ENCODE measurements around the gene ZNF599.

The ZNF599 gene

DNA sequence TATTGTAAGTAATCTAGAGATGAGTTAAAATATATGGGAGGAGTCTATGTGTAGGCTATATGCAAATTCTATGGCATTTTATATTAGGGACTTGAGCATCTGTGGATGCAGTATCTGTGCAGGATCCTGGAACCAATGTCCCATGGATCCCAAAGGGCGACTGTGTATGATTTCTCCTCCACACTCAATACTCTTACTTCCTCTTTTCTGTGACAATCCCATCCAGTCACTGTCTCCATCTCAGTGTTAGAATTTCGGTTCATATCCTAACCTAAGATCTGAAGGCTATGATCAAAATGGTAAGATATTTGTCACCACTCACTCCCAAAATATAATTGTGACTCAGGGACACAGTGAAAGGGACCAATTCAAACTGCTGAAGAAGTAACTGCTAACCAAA lies 15.1 kb upstream of the ZNF599 start:
- no peak overlapping the region for H3K27ac ChIP-seq (ENCODE audit: poor library complexity, severe bottlenecking)
- no peaks in the 10 kb centered on the region for H3K4me1 ChIP-seq (ENCODE audit: insufficient read depth, poor library complexity, severe bottlenecking)
- H3K4me3 ChIP-seq (ENCODE audit: severe bottlenecking), result no peak overlapping the region
- no peak for ATAC-seq (ENCODE audit: low read depth)
- no peaks in the 10 kb centered on the region for H3K27me3 ChIP-seq (ENCODE audit: insufficient read depth, poor library complexity, severe bottlenecking)
- no peak for DNase-seq (ENCODE audit: low spot score)
- no peak for TF ChIP-seq CTCF (IDR thresholded peaks at IDR 0.05; ENCODE audit: poor library complexity, severe bottlenecking)
- no peaks in the 10 kb centered on the region for H3K9me3 ChIP-seq (ENCODE audit: severe bottlenecking)
- H3K36me3 ChIP-seq (ENCODE audit: low read depth), result no peaks in the 10 kb centered on the region

DNA sequence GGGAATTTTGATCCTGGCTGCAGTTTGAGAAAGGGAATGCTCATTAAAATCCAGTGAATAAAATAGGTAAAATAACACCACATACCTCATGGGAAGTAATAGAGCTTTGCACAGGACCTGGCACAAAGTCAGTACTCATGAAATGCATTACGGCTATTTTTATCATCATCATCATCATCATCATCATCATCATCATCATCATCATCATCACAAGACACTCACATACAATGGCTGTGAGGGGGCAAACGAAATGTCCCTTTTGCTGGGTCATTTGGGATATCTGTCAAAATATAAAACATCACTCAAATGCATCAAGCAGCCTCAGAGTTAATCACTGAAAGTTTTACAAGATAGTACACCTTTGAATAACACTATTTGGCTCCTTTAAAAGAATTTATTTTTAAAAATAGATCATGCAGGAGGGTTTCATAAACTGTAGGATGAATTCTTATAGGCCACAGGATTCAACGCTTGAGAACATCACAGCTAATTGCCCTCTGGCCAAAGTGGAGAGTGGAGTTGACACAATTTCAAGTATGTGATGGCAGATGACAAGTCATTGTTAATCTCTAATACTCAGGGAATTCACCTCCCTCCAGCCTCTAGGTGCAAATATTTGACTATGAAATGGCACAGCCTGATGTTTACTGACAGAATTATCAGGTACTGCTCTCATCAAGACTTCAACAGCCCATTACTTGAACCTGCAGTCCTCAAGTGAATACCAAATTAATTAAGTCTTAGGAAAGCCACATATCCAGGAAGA lies 14.2 kb upstream of the ZNF599 start:
- no peaks in the 10 kb centered on the region for H3K27me3 ChIP-seq (ENCODE audit: insufficient read depth, poor library complexity, severe bottlenecking)
- no peaks in the 10 kb centered on the region for H3K36me3 ChIP-seq (ENCODE audit: low read depth)
- ATAC-seq (ENCODE audit: low read depth) (no peak), DNase-seq (ENCODE audit: low spot score) (no peak)
- H3K4me3 ChIP-seq (ENCODE audit: severe bottlenecking), result no peak overlapping the region
- TF ChIP-seq CTCF (IDR thresholded peaks at IDR 0.05; ENCODE audit: poor library complexity, severe bottlenecking), result no peak
- H3K27ac ChIP-seq (ENCODE audit: poor library complexity, severe bottlenecking), result no peak overlapping the region
- H3K9me3 ChIP-seq (ENCODE audit: severe bottlenecking), result no peaks in the 10 kb centered on the region
- H3K4me1 ChIP-seq (ENCODE audit: insufficient read depth, poor library complexity, severe bottlenecking), result no peaks in the 10 kb centered on the region

- no peak for TF ChIP-seq CTCF (IDR thresholded peaks at IDR 0.05; ENCODE audit: poor library complexity, severe bottlenecking)
- H3K36me3 ChIP-seq (ENCODE audit: low read depth), result no peaks in the 10 kb centered on the region
- no peak overlapping the region for H3K27ac ChIP-seq (ENCODE audit: poor library complexity, severe bottlenecking)
- H3K4me3 ChIP-seq (ENCODE audit: severe bottlenecking), result no peak overlapping the region
- no peak for DNase-seq (ENCODE audit: low spot score)
- no peaks in the 10 kb centered on the region for H3K27me3 ChIP-seq (ENCODE audit: insufficient read depth, poor library complexity, severe bottlenecking)
- no peaks in the 10 kb centered on the region for H3K9me3 ChIP-seq (ENCODE audit: severe bottlenecking)
- H3K4me1 ChIP-seq (ENCODE audit: insufficient read depth, poor library complexity, severe bottlenecking), result no peaks in the 10 kb centered on the region
- no peak for ATAC-seq (ENCODE audit: low read depth)
Observed at GRCh38 chr19:34786236-34786635, 13.2 kb upstream of the ZNF599 start.

DNA sequence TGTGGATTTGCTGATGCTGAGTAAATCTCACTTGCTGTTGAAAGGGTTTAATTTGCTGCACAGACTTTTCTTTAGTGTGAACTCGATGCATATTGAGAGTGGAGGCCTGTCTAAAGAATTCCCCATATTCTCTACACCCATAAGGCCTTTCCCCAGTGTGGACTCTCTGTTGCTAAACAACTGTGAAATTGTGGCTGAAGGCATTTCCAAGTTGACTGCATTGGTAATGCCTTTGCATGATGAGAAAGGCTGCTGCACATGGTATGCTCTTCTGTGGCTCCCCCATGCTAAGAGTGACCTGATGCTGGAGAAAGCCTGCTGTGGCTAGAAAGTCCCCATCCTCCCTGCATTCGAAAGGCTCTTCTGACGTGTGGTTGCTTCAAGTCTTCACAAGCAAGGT lies 6.6 kb upstream of the ZNF599 start:
- Histone ChIP-seq H3K36me3 (ENCODE audit: low read depth) (no peaks in the 10 kb centered on the region), H3K9me3 (ENCODE audit: severe bottlenecking) (no peaks in the 10 kb centered on the region), H3K27ac (ENCODE audit: poor library complexity, severe bottlenecking) (no peak overlapping the region), H3K27me3 (ENCODE audit: insufficient read depth, poor library complexity, severe bottlenecking) (no peaks in the 10 kb centered on the region), H3K4me3 (ENCODE audit: severe bottlenecking) (no peak overlapping the region), H3K4me1 (ENCODE audit: insufficient read depth, poor library complexity, severe bottlenecking) (no peaks in the 10 kb centered on the region)
- no peak for ATAC-seq (ENCODE audit: low read depth)
- no peak for TF ChIP-seq CTCF (IDR thresholded peaks at IDR 0.05; ENCODE audit: poor library complexity, severe bottlenecking)
- no peak for DNase-seq (ENCODE audit: low spot score)

GRCh38 chr19:34778342-34778741 lies 5.3 kb upstream of the ZNF599 start:
- TF ChIP-seq CTCF (IDR thresholded peaks at IDR 0.05; ENCODE audit: poor library complexity, severe bottlenecking), result no peak
- DNase-seq (ENCODE audit: low spot score) (no peak), ATAC-seq (ENCODE audit: low read depth) (no peak)
- no peaks in the 10 kb centered on the region for H3K4me1 ChIP-seq (ENCODE audit: insufficient read depth, poor library complexity, severe bottlenecking)
- no peak overlapping the region for H3K4me3 ChIP-seq (ENCODE audit: severe bottlenecking)
- H3K36me3 ChIP-seq (ENCODE audit: low read depth), result no peaks in the 10 kb centered on the region
- no peaks in the 10 kb centered on the region for H3K27me3 ChIP-seq (ENCODE audit: insufficient read depth, poor library complexity, severe bottlenecking)
- no peak overlapping the region for H3K27ac ChIP-seq (ENCODE audit: poor library complexity, severe bottlenecking)
- H3K9me3 ChIP-seq (ENCODE audit: severe bottlenecking), result no peaks in the 10 kb centered on the region

Measured in RWPE2 (cell line).